ENCODE data around the gene MAT2A.

DNA sequence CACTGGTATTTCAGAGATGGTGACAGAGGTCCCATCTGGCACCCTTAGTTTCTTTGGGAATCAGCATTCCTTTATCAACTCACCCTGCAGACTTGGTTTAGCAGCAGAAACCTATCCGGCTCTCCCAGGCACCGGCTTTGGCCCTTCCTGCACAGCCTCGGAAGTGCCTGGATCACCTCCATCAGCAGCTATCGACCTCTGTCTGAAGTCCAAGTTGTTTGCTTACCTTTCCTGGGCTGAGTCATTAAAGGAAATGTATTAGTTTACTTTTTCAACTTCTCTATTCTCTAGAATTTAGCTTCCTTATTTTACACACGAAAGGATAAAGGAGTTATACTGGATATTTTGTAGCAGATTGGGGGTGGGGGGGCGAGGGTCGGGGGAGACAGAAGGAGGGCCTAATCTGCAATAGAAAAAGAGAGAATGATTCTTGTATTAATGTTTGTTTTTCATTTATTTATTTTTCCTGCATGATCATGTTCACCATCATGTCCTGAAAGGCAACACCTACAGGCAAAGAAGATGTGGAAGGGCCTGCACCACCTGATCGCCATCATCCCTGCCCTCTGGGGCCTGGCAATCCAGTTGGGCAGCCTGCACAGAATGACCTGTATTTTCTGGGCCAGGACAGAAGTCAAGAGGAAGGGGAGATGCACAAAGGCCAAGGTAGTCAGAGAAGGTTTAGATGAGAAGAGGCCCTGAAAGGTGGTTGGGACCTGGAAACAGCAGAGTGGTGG, 22.1 kb upstream of the MAT2A start:
- TF ChIP-seq, protein P1, sequence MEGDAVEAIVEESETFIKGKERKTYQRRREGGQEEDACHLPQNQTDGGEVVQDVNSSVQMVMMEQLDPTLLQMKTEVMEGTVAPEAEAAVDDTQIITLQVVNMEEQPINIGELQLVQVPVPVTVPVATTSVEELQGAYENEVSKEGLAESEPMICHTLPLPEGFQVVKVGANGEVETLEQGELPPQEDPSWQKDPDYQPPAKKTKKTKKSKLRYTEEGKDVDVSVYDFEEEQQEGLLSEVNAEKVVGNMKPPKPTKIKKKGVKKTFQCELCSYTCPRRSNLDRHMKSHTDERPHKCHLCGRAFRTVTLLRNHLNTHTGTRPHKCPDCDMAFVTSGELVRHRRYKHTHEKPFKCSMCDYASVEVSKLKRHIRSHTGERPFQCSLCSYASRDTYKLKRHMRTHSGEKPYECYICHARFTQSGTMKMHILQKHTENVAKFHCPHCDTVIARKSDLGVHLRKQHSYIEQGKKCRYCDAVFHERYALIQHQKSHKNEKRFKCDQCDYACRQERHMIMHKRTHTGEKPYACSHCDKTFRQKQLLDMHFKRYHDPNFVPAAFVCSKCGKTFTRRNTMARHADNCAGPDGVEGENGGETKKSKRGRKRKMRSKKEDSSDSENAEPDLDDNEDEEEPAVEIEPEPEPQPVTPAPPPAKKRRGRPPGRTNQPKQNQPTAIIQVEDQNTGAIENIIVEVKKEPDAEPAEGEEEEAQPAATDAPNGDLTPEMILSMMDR (IDR thresholded peaks at IDR 0.05): no peak
- no peak for TF ChIP-seq POLR2A (IDR thresholded peaks at IDR 0.05)
- no peak for TF ChIP-seq EP300 (IDR thresholded peaks at IDR 0.05)

Measured in tibial nerve (tissue), 4 donors.